T-helper 1 cell treated with Interleukin-12 subunit alpha and Interleukin-12 subunit beta and Interleukin-4 antibody, amounts not matched to agents 30 μg/mL and 1 μg/mL, for 36 hours (primary cell): ENCODE results near the gene CSNK1A1L.

Experiments used
- H3K27ac Mint-ChIP-seq: one replicate; pipeline ENCODE4 v1.8.0; 2021; ENCODE audit warnings: mild to moderate bottlenecking, mixed read lengths
- H3K27me3 Mint-ChIP-seq: one replicate; pipeline ENCODE4 v1.8.0; 2021; ENCODE audit warnings: low read depth, mixed read lengths
- H3K36me3 Mint-ChIP-seq: one replicate; pipeline ENCODE4 v1.8.0; 2021; ENCODE audit warnings: low read depth, mixed read lengths
- H3K4me1 Mint-ChIP-seq: one replicate; pipeline ENCODE4 v1.8.0; 2021; ENCODE audit warnings: low read depth, mixed read lengths
- H3K4me3 Mint-ChIP-seq: one replicate; pipeline ENCODE4 v1.8.0; 2021; ENCODE audit warnings: mild to moderate bottlenecking, moderate library complexity, mixed read lengths
- H3K9me3 Mint-ChIP-seq: one replicate; pipeline ENCODE4 v1.8.0; 2021; ENCODE audit warnings: mixed read lengths

CSNK1A1L gene

GRCh38 chr13:37127691-37128241 lies 22.3 kb upstream of the CSNK1A1L start:
- Mint-ChIP-seq H3K4me3 (no peak overlapping the region), H3K36me3 (no peaks in the 10 kb centered on the region), H3K27me3 (no peaks in the 10 kb centered on the region), H3K9me3 (no peaks in the 10 kb centered on the region), H3K27ac (no peak overlapping the region), H3K4me1 (no peaks in the 10 kb centered on the region)

GRCh38 chr13:37123337-37123736 lies 17.9 kb upstream of the CSNK1A1L start:
- H3K27ac Mint-ChIP-seq, result no peak overlapping the region
- no peaks in the 10 kb centered on the region for H3K9me3 Mint-ChIP-seq
- no peak overlapping the region for H3K4me3 Mint-ChIP-seq
- no peaks in the 10 kb centered on the region for H3K36me3 Mint-ChIP-seq
- no peaks in the 10 kb centered on the region for H3K27me3 Mint-ChIP-seq
- H3K4me1 Mint-ChIP-seq, result no peaks in the 10 kb centered on the region

GRCh38 chr13:37118016-37118415 lies 12.6 kb upstream of the CSNK1A1L start:
- Mint-ChIP-seq H3K9me3 (no peaks in the 10 kb centered on the region), H3K27ac (no peak overlapping the region), H3K36me3 (no peaks in the 10 kb centered on the region), H3K4me3 (no peak overlapping the region), H3K4me1 (no peaks in the 10 kb centered on the region), H3K27me3 (no peaks in the 10 kb centered on the region)

GRCh38 chr13:37114250-37114649 lies 8.8 kb upstream of the CSNK1A1L start:
- Mint-ChIP-seq H3K9me3 (no peaks in the 10 kb centered on the region), H3K4me3 (no peak overlapping the region), H3K27me3 (no peaks in the 10 kb centered on the region), H3K36me3 (no peaks in the 10 kb centered on the region), H3K4me1 (no peaks in the 10 kb centered on the region), H3K27ac (no peak overlapping the region)

- Mint-ChIP-seq H3K27me3 (no peaks in the 10 kb centered on the region), H3K9me3 (no peaks in the 10 kb centered on the region), H3K36me3 (no peaks in the 10 kb centered on the region), H3K27ac (no peak overlapping the region), H3K4me1 (no peaks in the 10 kb centered on the region), H3K4me3 (no peak overlapping the region)
Measured at GRCh38 chr13:37113534-37113933, 8.1 kb upstream of the CSNK1A1L start.

GRCh38 chr13:37109051-37109678 lies 3.7 kb upstream of the CSNK1A1L start:
- no peaks in the 10 kb centered on the region for H3K4me1 Mint-ChIP-seq
- H3K4me3 Mint-ChIP-seq, result no peak overlapping the region
- no peak overlapping the region for H3K27ac Mint-ChIP-seq
- H3K9me3 Mint-ChIP-seq, result no peaks in the 10 kb centered on the region
- no peaks in the 10 kb centered on the region for H3K36me3 Mint-ChIP-seq
- no peaks in the 10 kb centered on the region for H3K27me3 Mint-ChIP-seq

GRCh38 chr13:37107868-37108267 lies 2.4 kb upstream of the CSNK1A1L start:
- Mint-ChIP-seq H3K9me3 (no peaks in the 10 kb centered on the region), H3K4me3 (no peak overlapping the region), H3K4me1 (no peaks in the 10 kb centered on the region), H3K27ac (no peak overlapping the region), H3K36me3 (no peaks in the 10 kb centered on the region), H3K27me3 (no peaks in the 10 kb centered on the region)

GRCh38 chr13:37107456-37107855 lies 2.0 kb upstream of the CSNK1A1L start:
- no peaks in the 10 kb centered on the region for H3K27me3 Mint-ChIP-seq
- no peaks in the 10 kb centered on the region for H3K9me3 Mint-ChIP-seq
- no peak overlapping the region for H3K4me3 Mint-ChIP-seq
- H3K27ac Mint-ChIP-seq, result no peak overlapping the region
- no peaks in the 10 kb centered on the region for H3K4me1 Mint-ChIP-seq
- H3K36me3 Mint-ChIP-seq, result no peaks in the 10 kb centered on the region

- no peaks in the 10 kb centered on the region for H3K27me3 Mint-ChIP-seq
- H3K36me3 Mint-ChIP-seq, result no peaks in the 10 kb centered on the region
- H3K4me3 Mint-ChIP-seq, result no peak overlapping the region
- H3K4me1 Mint-ChIP-seq, result no peaks in the 10 kb centered on the region
- no peak overlapping the region for H3K27ac Mint-ChIP-seq
- H3K9me3 Mint-ChIP-seq, result no peaks in the 10 kb centered on the region
Measured at GRCh38 chr13:37106642-37107041, 1.2 kb upstream of the CSNK1A1L start.

GRCh38 chr13:37102896-37103295 lies 2.6 kb downstream of the CSNK1A1L start:
- H3K27ac Mint-ChIP-seq, result no peak overlapping the region
- H3K9me3 Mint-ChIP-seq, result no peaks in the 10 kb centered on the region
- H3K36me3 Mint-ChIP-seq, result no peaks in the 10 kb centered on the region
- no peaks in the 10 kb centered on the region for H3K27me3 Mint-ChIP-seq
- no peak overlapping the region for H3K4me3 Mint-ChIP-seq
- no peaks in the 10 kb centered on the region for H3K4me1 Mint-ChIP-seq

- Mint-ChIP-seq H3K27ac (no peak overlapping the region), H3K36me3 (no peaks in the 10 kb centered on the region), H3K4me1 (no peaks in the 10 kb centered on the region), H3K9me3 (no peaks in the 10 kb centered on the region), H3K4me3 (no peak overlapping the region), H3K27me3 (no peaks in the 10 kb centered on the region)
Measured at GRCh38 chr13:37101201-37101600, 4.3 kb downstream of the CSNK1A1L start.

- Mint-ChIP-seq H3K27me3 (no peaks in the 10 kb centered on the region), H3K4me1 (no peaks in the 10 kb centered on the region), H3K36me3 (no peaks in the 10 kb centered on the region), H3K4me3 (no peak overlapping the region), H3K27ac (no peak overlapping the region), H3K9me3 (no peaks in the 10 kb centered on the region)
Measured at GRCh38 chr13:37100731-37101130, 4.7 kb downstream of the CSNK1A1L start.

- no peak overlapping the region for H3K27ac Mint-ChIP-seq
- no peaks in the 10 kb centered on the region for H3K9me3 Mint-ChIP-seq
- H3K36me3 Mint-ChIP-seq, result no peaks in the 10 kb centered on the region
- H3K4me1 Mint-ChIP-seq, result no peaks in the 10 kb centered on the region
- no peaks in the 10 kb centered on the region for H3K27me3 Mint-ChIP-seq
- no peak overlapping the region for H3K4me3 Mint-ChIP-seq
Measured at GRCh38 chr13:37097076-37097475, 8.4 kb downstream of the CSNK1A1L start.

- no peak overlapping the region for H3K4me3 Mint-ChIP-seq
- H3K27me3 Mint-ChIP-seq, result no peaks in the 10 kb centered on the region
- H3K4me1 Mint-ChIP-seq, result no peaks in the 10 kb centered on the region
- no peaks in the 10 kb centered on the region for H3K9me3 Mint-ChIP-seq
- no peak overlapping the region for H3K27ac Mint-ChIP-seq
- no peaks in the 10 kb centered on the region for H3K36me3 Mint-ChIP-seq
Measured at GRCh38 chr13:37094840-37095239, 10.6 kb downstream of the CSNK1A1L start.

- Mint-ChIP-seq H3K27ac (no peak overlapping the region), H3K4me1 (no peaks in the 10 kb centered on the region), H3K36me3 (no peaks in the 10 kb centered on the region), H3K4me3 (no peak overlapping the region), H3K9me3 (no peaks in the 10 kb centered on the region), H3K27me3 (no peaks in the 10 kb centered on the region)
Measured at GRCh38 chr13:37094099-37094498, 11.4 kb downstream of the CSNK1A1L start.

GRCh38 chr13:37091835-37092234 lies 13.6 kb downstream of the CSNK1A1L start:
- Mint-ChIP-seq H3K9me3 (no peaks in the 10 kb centered on the region), H3K27ac (no peak overlapping the region), H3K4me3 (no peak overlapping the region), H3K36me3 (no peaks in the 10 kb centered on the region), H3K27me3 (no peaks in the 10 kb centered on the region), H3K4me1 (no peaks in the 10 kb centered on the region)
